GM20431 (cell line): ENCODE measurements around the gene TGIF2.

ENCODE experiments used
- in situ Hi-C: fragments of 300-500 bp; cut with MseI, MboI; formaldehyde crosslinking; loops from one replicate; pipeline ENCODE4 v1.15.0; 2020; ENCODE audit warnings: low sequenced_read_pairs; ENCODE audit not compliant: unreplicated experiment

TGIF2 gene

GRCh38 chr20:36573103-36573797, at the start of gene TGIF2:
Gene TGIF2, plus strand, starts transcription at chr20:36573597. Its CDS starts 5,178 bp downstream, at chr20:36578775.
- in situ Hi-C loops = no loop called here

GRCh38 chr20:36525620-36526365, 47.6 kb upstream of the TGIF2 start:
- in situ Hi-C loops = no loop called here

GRCh38 chr20:36526521-36527011, 46.8 kb upstream of the TGIF2 start:
- in situ Hi-C loops = no loop called here

GRCh38 chr20:36527331-36528125, 45.9 kb upstream of the TGIF2 start:
- in situ Hi-C loops = no loop called here

GRCh38 chr20:36528176-36528874, 45.1 kb upstream of the TGIF2 start:
- in situ Hi-C loops = no loop called here

- in situ Hi-C loops = no loop called here
These were observed 44.5 kb upstream of the TGIF2 start for GRCh38 chr20:36528875-36529417.

- in situ Hi-C loops = no loop called here
These were observed 41.0 kb upstream of the TGIF2 start for GRCh38 chr20:36532388-36532787.

- in situ Hi-C loops = no loop called here
These were observed 40.6 kb upstream of the TGIF2 start for GRCh38 chr20:36532822-36533221.

- in situ Hi-C loops = no loop called here
These were observed 35.2 kb upstream of the TGIF2 start for GRCh38 chr20:36538026-36538722.

GRCh38 chr20:36540551-36541211, 32.7 kb upstream of the TGIF2 start:
- in situ Hi-C loops = no loop called here

GRCh38 chr20:36541227-36541767, 32.1 kb upstream of the TGIF2 start, which contains the start of gene MYL9:
Gene MYL9, plus strand, starts transcription at chr20:36541519. Its CDS starts 3,366 bp downstream, at chr20:36544885.
- in situ Hi-C loops = no loop called here

- in situ Hi-C loops = no loop called here
These were observed 31.5 kb upstream of the TGIF2 start for GRCh38 chr20:36541768-36542488.

- in situ Hi-C loops = no loop called here
These were observed 30.7 kb upstream of the TGIF2 start for GRCh38 chr20:36542516-36543183.

- in situ Hi-C loops = no loop called here
These were observed 29.9 kb upstream of the TGIF2 start for GRCh38 chr20:36543184-36544133.

- in situ Hi-C loops = no loop called here
These were observed 29.0 kb upstream of the TGIF2 start for GRCh38 chr20:36544134-36545018.
